Colon (tissue), 2 donors: ENCODE results near the gene MTX1.
"Not testable (repeated sequence)": the region's sequence is repeated elsewhere in the genome, so short reads cannot be mapped to it uniquely, and the experiment has no call there.

ENCODE experiments used
- FAIRE-seq: peaks from 2 replicates; lab custom pipeline; 2012; peaks lifted over from hg19 to GRCh38; lab: Jason Lieb, UNC
- donor health status: control.
- donor health status: control.

The MTX1 gene

DNA sequence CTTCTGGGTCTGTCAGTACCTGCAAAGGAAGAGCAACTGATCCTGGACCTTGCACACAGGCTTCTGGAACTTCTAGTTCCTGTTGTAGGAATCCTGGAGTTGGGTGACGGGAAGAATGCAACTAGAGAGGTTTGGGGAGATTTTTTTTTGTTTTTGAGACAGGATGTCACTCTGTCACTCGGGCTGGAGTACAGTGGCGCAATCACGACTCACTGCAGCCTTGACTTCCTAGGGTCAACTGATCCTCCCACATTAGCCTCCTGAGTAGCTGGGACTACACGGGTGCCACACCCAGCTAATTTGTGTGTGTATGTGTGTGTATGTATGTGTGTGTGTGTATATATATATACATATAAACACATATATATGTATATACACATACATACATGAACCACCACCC lies 28.0 kb downstream of the MTX1 start:
- FAIRE-seq = no peak

DNA sequence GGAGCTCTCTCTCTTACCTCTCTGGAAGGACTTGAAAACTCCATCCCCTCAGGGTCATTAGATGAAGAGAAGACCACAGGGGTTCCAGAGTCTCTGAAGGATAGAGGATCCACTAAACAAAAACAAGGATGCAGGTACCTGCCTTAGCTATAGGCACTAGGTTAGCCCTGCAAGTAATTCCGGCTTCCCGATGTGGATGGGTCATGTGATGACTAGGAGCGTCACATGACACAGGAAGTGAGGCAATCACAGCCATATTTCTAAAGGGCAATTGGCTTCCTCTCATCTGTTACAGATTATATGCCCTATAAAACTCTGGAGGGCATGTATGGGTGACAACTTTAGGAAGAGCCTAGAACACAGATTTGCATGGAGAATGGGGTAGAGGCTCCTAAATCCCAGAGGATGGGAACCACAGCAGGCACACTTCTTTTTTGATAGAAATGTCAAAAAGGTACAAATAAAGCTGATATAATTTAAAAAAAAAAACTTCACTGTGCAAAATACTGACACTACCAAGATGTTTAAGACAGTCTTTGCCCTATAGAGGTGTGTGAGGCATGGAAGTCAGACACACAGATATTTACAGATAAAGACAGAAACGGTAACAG lies 32.7 kb downstream of the MTX1 start:
- no peak for FAIRE-seq

- no peak for FAIRE-seq
Observed at GRCh38 chr1:155241841-155242264, 33.4 kb downstream of the MTX1 start.

- FAIRE-seq = no peak
Observed at GRCh38 chr1:155242805-155243358, 34.4 kb downstream of the MTX1 start.

DNA sequence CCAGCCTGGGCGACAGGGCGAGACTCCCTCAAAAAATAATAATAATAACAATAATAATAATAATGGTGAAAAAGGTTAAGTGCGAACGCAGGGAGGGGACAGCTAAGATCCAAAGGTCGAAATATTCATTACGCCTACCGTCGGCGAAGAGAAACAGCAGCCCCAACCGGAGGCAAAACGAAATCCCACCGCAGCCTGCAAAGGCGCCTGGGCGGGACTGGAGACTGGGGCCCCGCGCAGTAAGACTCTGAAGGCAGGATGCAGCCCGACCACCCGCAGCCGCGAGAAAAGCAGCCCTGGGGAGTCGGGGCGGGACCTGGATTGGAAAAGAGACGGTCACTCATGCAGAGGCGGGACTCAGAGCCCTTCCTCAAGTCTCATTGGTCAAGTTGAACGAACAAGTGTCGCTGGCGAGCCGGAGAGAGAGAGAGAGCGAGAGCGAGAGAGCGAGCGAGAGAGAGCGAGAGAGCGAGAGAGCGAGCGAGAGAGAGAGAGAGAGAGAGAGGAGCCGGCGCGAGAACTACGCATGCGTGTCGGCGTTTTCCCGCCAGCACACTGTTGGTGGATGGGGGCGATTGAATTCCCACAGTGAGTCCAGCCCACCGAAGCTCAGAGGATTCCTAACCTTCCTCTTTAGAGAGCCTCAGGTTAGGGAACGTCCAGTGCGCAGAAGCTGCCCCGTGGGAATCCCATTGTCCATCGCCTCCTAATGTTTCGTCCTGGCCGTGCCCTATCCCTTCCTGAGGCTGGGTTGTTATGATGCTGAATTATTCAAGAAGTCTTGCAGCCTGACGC lies 36.1 kb downstream of the MTX1 start:
- no peak for FAIRE-seq

DNA sequence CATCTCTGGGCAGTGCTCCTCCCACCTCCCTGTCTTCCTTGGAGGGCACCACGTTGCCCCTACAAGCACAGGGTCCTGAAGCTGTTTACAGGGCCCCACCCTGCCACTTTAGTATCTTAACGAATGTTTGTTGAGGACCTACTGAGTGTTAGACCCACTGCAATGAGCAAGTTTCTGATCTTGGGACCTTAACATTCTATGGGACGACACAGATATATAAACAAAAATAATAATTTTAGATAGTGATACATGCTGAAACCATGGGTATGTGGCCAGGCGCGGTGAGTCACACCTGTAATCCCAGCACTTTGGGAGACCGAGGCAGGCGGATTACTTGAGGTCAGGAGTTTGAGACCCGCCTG lies 36.6 kb downstream of the MTX1 start:
- no peak for FAIRE-seq

DNA sequence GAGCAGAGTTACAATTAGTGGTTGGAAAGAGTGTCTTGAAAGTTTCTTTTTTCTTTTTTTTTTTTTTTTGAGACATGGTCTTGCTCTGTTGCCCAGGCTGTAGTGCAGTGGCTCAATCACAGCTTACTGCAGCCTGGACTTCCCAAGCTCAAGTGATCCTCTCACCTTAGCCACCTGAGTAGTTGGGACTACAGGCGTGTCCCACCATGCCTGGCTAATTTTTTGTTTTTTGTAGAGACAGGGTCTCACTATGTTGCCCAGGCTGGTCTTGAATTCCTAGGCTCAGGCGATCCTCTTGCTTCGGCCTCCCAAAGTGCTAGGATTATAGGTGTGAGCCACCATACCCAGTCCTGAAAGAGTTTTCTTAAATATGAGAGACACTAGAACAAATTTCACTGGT lies 38.3 kb downstream of the MTX1 start:
- not testable (repeated sequence) for FAIRE-seq

- no peak for FAIRE-seq
Observed at GRCh38 chr1:155247667-155248553, 39.4 kb downstream of the MTX1 start.

GRCh38 chr1:155250246-155250632 lies 41.7 kb downstream of the MTX1 start:
- no peak for FAIRE-seq

DNA sequence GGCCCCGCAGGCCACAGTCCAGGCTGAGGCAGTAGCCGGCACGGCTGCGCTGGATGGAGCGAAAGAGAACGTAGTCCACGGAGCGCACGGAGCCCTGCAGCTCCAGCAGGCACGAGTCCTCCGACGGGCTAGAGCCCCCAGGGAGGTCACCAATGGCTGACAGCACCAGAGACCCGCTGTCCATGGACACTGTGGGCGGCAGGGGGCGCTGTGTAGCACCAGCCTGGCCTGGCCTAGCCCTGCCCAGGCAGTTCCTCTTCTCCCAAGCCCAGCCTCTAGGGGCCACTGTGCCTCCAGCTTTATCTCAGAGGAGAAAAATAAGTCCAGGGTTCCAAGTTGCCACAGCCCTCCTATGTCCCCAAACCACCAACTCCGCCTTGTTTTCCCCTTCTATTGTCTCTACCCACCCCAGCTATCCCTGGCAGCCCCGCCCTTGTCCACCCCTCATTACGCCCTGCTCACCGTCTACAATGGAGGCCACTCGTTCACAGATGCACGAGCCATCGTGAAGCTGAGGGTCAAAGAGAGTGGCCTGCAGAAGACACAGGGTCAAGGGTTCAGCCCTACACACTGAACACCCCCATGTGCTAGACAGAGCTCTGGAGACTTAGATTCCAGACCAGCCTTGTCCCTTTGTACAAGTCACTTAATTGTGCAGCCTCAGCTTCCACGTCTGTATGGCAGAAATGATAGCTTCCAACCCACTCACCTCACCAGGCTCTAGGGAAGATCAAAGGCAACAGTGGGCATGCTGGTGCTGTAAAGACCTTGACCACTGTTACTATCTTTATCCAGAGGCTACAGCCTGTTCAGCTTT lies 42.3 kb downstream of the MTX1 start:
- no peak for FAIRE-seq

GRCh38 chr1:155251566-155251965 lies 43.1 kb downstream of the MTX1 start:
- no peak for FAIRE-seq

GRCh38 chr1:155253208-155253607 lies 44.7 kb downstream of the MTX1 start:
- no peak for FAIRE-seq

GRCh38 chr1:155253797-155254196 lies 45.3 kb downstream of the MTX1 start:
- no peak for FAIRE-seq

DNA sequence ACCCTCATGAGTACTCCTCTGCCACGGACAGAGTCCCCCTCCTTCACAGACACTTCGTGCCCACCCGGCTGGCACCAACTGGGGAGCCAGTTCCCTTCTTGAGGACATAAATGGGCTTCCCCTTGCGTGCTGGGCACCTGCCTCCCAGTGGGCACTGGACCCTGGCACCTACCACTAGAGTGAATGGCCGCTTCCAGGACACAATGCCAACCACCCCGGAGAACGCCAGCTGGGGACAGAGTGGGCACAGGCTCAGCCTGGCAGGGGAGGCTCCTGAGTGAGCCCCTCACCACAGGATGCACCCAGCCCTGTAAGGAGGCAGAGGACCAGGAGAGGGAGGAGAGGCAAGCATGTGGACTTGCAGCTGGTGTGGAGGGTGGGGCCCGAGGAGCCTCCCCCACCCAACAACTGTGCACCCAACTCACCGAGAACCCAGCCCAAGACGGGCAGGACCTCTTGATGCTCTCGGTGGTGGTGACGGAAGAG lies 45.8 kb downstream of the MTX1 start:
- FAIRE-seq = no peak

DNA sequence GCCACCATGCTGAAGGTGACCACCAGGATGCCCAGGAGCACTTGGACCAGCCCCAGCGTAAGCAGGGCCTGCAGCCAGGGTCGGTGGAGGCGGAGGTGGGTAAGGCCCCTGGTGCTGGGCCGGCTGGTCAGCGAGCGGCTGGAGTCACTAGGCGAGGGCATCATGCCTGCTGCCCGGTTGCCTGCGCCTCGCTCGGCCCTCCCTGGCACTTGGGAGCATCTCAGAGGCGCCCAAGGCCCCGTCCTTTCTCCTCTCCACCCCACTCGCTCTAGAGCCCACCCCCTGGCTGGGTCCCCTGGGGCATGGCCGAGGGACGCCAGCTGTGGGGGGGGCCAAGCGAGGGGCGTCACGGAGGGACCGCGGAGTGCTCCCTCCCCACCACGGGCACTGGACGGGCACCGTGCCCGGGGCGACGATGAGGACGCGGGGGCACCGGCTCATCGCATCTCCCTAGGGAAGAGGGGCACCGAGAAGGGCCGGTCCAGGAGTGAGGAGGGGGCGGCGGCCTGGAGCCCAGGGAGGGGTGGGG lies 46.3 kb downstream of the MTX1 start:
- FAIRE-seq = no peak

GRCh38 chr1:155255243-155256007 lies 46.9 kb downstream of the MTX1 start, which contains the start of gene ENTREP3:
ENTREP3 (minus strand) TSS chr1:155255483; CDS start chr1:155254877, 606 bp downstream.
- no peak for FAIRE-seq

DNA sequence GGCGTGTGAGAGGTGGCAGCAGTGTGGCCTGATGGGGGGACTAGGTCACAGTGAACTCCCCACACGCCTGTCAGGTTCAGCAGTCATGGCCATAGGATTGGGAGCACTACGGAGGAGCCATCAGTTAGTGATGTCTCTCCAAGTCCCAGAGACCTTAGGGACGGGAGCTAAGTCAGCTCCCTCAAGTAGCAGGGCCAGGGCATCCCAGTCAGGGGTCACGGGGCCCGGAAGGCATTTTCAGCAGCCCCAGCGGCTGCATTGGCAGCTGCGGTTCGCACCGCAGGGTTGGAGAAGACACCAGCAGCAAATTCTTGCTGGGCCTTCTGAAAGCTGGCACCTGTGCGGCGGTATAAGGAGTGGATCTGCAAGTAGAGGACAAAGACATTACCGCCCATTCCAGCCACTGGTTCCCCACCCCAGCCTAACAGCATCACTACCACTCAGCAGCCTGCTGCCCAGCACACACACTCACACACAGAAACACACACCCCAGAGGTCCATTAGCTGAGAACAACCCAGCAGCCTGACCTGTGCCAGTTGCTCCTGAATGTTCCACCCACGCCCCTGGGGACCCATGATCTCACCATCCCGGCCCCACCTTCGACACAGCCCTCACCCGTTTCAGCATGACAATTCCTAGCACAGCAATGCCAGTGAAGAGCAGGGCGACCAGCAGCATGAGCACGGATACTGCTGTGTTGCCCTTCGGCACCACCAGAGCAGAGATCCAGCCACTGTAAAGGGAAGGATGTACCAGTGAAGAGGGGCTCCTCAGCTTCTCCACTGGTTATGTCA lies 47.8 kb downstream of the MTX1 start:
- FAIRE-seq = no peak

DNA sequence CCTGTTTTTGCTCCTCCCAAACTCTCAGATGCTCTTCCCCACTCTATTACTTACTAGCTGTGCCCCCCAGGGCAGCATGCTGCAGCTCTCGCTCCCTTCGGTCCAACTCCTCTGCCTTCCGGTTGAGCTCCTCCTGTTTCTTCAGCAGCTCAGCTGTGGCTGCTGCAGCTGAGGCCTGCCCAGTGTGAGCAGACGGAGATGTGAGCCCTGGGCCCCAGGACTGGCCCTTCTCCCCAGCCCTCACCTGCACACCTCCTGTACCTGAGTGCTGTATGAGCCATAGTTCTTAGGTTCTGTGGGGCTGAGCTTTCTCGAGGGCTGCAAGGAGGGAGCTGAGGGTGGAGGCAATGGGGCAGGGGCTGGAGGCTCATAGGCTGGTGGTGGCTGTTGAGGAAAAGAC lies 51.8 kb downstream of the MTX1 start:
- no peak for FAIRE-seq

DNA sequence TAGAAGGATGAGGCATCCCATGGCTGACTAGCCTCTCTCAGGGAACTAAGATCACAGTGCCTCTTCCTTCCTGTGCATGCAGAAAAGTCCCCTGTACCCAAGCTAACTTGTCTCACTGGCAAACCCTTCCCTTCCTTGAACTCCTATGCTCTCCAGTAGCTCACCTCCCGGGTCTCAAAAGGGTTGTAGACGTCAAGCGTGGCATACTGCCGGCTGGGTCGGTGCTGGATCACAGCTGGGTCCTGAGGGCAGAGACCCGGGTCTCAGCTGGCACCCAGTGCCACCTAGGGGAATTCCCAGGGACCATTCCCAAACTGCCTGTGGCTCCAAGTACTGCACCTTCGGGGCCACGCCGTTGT lies 53.0 kb downstream of the MTX1 start:
- FAIRE-seq = no peak
